Suppressor macrophage (primary cell): ENCODE data around the gene ENTREP1.
"Not testable (repeated sequence)": the region's sequence is repeated elsewhere in the genome, so short reads cannot be mapped to it uniquely, and the experiment has no call there.

Experiments
- DNase-seq, 4 experiments: peaks; one replicate each; pipeline ENCODE4 v3.0.0-alpha.2; 2020 to 2022

The ENTREP1 gene

DNA sequence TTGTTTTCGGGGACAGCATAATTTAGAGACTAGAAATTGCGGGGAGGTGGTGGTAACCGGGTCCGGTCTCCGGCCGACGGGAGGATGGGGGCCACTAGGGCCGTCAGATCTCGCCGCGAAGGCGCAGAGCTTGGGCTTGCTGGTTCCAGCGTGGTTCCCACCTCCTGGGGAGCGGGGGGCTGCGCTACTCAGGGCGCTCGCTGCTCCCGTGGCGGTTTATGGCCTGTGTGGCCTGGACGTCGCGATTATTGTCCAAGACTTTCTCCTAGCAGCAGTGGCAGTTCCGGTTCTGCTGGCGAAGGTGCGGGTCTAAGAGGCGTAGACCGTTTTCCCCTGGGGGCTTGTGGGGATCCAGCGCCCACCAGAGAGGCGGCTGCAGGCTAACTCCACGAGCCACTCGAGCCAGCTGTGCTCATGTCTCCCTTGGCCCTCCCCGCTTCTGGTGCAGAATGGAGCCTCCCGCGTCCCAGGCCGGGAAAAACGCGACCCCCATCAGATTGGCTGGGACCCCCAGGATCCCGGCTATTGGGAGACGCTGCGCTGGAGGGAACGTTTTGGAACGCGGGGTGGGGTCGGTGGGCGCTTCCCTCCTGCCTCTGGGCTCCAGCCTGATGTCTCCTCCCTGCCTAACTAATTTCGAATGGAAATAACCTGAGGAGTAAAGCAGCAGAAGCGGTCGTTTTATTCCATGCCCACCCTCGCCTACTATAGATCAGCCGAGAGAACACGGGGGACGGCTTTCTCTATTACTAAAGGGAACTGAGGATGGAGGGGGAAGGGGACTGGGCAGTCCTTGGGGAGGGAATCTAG, 87.1 kb downstream of the ENTREP1 start:
- DNase-seq, result no peak

- DNase-seq, result peak; percentile 13 to 46 (median 25)
Observed at GRCh38 chr9:69412741-69413150, 87.7 kb downstream of the ENTREP1 start.

DNA sequence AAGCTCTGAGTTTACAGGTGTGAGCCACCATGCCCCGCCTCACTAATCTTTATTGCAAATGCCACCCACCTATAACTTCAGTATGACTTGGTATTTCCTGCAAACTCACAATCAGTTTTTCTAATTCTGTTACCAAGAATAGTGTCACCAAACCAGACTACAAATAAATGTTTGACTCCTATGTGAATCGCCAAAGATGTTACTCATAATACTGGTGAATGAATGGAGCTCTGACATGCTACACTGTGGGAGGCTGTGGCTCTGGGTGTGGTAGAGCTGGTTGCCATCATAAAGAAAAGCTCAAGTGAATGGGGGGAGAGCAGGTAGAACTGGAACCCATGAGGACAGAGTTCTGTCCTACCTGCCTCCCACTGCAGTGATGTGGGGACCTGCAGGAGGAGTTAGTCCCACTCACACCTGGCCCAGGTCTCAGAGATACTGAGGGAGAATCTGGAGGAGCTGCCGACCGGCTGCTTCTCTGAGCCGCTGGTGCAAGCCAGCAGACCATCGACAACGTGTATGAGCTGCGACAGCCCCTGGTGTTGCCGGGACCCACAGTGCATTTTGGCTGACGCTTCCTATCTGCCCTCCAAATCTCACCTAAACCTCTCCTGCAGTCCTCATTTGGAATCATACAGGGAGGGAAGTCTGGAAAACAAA, 95.7 kb downstream of the ENTREP1 start:
- no peak for DNase-seq

- peak; percentile 64 to 78 (median 68) for DNase-seq
Observed at GRCh38 chr9:69421908-69422801, 97.1 kb downstream of the ENTREP1 start.

GRCh38 chr9:69425136-69425801, 100.3 kb downstream of the ENTREP1 start:
- DNase-seq, result no peak

- no peak for DNase-seq
Observed at GRCh38 chr9:69427286-69427685, 102.3 kb downstream of the ENTREP1 start.

- DNase-seq, result no peak
Observed at GRCh38 chr9:69428017-69428785, 103.2 kb downstream of the ENTREP1 start.

DNA sequence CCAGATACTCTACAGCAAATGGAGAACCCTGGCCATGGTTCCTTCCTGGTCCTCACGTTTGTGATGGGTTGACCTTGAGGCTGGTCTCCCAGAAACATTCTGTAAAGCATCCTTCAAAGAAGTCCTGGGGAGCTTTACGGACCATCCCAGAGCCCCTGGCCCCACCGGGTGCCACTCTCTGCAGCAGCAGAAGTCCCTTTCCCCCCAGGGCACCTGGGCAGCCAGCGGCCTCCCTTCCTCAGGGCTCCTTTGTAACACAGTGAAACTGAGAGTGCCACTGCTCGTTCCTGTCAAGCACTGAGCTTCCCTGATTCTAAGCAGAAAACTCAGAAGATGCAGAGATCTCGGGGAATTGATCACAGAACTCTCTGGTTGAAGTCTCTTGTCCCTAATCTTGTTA, 104.3 kb downstream of the ENTREP1 start:
- no peak for DNase-seq

DNA sequence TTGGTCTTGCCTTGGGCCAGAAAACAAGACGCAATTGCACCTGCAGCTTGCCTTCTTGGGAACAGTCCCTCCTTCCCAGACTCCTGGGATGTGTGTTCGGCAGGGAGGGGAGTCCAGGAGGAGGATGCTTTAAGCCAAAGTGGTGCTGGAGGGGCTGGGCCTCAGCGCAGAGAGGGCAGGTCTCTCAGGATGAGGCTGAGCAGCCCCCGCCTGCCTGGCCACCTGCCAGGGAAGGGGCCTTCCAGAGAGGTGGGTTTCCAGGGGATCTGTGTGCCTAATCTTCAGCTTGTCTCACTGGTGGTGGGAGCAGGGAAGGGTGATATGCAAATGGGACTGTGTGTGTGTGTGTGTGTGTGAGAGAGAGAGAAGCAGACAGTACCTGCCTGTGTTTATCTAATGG, 105.2 kb downstream of the ENTREP1 start:
- no peak for DNase-seq

GRCh38 chr9:69431203-69431602, 106.2 kb downstream of the ENTREP1 start:
- no peak for DNase-seq

GRCh38 chr9:69431777-69432176, 106.8 kb downstream of the ENTREP1 start:
- DNase-seq, result no peak

DNA sequence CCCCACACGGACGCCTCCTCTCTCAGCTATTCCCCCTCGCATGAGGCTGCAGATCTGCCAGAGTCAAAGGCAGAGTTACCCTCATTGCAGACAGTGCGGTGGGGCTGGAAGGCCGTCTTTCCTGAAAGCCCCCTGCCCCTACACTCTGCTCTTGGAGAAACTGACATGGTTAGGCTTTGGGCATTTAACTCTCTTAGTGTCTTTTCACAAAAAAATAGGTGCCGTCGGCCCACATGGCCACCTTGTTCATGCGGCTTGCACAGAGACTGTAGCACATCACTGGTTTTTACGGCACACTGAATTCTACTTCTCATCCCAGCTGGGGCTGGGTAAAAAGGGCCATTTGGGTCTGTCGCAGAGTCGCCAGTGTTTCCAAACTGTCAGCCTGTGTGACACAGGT, 107.6 kb downstream of the ENTREP1 start:
- no peak for DNase-seq

GRCh38 chr9:69433392-69433791, 108.4 kb downstream of the ENTREP1 start:
- DNase-seq, result no peak

- DNase-seq, result no peak
Observed at GRCh38 chr9:69433968-69434367, 109.0 kb downstream of the ENTREP1 start.

GRCh38 chr9:69439654-69440053, 114.6 kb downstream of the ENTREP1 start:
- not testable (repeated sequence) for DNase-seq

GRCh38 chr9:69440254-69440955, 115.4 kb downstream of the ENTREP1 start:
- not testable (repeated sequence) for DNase-seq
